Measurements from ENCODE around the gene ADIRF.

The ADIRF gene

GRCh38 chr10:86959737-86960002, 8.6 kb upstream of the ADIRF start:
- peak overlapping the region; percentile 68 for H3K27ac ChIP-seq
- DNase-seq (ENCODE audit: low read depth, low spot score) = no peak

GRCh38 chr10:86960003-86960862, 8.0 kb upstream of the ADIRF start:
- no peak for DNase-seq (ENCODE audit: low read depth, low spot score)
- peak overlapping the region; percentile 68 for H3K27ac ChIP-seq

- peak overlapping the region; percentile 68 for H3K27ac ChIP-seq
- DNase-seq (ENCODE audit: low read depth, low spot score) = no peak
These were observed 7.3 kb upstream of the ADIRF start for GRCh38 chr10:86960863-86961434.

- DNase-seq (ENCODE audit: low read depth, low spot score) = no peak
- peak overlapping the region; percentile 68 for H3K27ac ChIP-seq
These were observed 6.7 kb upstream of the ADIRF start for GRCh38 chr10:86961481-86962091.

GRCh38 chr10:86962136-86962980, 5.9 kb upstream of the ADIRF start:
- peak overlapping the region; percentile 68 for H3K27ac ChIP-seq
- no peak for DNase-seq (ENCODE audit: low read depth, low spot score)

DNA sequence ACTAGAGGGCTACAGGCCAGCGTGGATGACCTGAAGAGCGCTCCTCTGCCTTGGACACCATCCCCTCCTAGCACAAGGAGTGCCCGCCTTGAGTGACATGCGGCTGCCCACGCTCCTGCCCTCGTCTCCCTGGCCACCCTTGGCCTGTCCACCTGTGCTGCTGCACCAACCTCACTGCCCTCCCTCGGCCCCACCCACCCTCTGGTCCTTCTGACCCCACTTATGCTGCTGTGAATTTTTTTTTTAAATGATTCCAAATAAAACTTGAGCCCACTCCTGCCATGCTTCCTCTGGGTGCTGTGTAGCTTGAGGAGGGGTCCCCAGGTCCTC, 5.3 kb upstream of the ADIRF start:
- no peak overlapping the region for H3K27ac ChIP-seq
- no peak for DNase-seq (ENCODE audit: low read depth, low spot score)

- no peak overlapping the region for H3K27ac ChIP-seq
- no peak for DNase-seq (ENCODE audit: low read depth, low spot score)
These were observed 4.9 kb upstream of the ADIRF start for GRCh38 chr10:86963341-86963919.

DNA sequence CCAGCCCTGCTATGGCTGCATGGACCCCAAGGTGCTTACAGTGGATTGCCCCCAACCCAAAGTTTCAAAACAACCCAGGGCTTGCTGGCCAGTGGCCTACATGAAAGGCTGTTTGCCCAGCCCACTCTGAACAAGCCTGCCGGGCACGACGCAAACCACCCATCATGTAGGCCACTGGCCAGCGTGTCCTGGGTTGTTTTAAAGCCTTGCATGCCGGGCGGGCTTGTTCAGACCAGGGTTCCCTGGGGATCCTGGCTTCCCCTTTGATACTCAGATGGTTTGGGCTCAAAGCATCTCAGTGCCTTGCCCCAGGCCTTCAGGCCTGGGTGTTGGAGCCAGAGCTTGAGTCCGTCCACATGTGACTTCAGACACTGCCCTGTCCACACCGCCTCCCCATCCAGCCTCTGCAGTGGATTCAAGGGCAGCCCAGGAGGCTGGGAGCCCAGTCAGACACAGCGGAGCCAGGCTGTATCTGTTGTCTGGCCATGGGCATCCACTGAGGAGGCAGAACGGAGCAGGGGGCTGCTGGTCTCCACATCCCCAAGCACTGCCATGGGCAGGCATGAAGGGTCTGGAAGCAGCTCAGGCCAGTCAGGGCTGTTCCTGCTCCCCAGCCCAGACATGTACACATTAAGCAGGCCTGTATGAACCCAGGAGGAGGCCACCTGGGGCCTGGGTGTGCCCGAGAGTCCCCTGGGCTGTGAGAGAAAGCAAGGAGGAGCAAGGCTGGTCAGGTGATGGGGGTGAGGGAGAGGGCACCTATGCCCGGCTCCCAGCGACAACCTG, 4.0 kb upstream of the ADIRF start:
- no peak for DNase-seq (ENCODE audit: low read depth, low spot score)

DNA sequence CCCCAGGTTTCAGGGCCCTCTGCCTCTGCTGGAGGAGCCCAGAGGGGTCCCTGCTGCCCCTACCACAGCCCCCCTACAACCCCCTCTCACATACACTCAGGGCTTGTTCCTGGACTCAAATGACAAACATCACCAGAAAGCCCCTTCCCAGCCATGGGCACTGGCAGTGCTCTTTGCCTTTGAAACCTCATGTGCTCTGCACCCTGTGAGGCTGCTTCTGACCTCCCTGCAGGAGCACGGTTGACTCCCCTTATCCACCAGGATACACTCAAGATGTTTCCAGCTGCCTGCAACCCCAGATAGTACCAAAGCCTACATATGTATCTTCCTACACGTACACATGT, 3.5 kb upstream of the ADIRF start:
- no peak overlapping the region for H3K27ac ChIP-seq
- no peak for DNase-seq (ENCODE audit: low read depth, low spot score)

More for the DNA sequence above, 4.0 kb upstream of the ADIRF start:
- H3K27ac ChIP-seq = no peak overlapping the region

DNA sequence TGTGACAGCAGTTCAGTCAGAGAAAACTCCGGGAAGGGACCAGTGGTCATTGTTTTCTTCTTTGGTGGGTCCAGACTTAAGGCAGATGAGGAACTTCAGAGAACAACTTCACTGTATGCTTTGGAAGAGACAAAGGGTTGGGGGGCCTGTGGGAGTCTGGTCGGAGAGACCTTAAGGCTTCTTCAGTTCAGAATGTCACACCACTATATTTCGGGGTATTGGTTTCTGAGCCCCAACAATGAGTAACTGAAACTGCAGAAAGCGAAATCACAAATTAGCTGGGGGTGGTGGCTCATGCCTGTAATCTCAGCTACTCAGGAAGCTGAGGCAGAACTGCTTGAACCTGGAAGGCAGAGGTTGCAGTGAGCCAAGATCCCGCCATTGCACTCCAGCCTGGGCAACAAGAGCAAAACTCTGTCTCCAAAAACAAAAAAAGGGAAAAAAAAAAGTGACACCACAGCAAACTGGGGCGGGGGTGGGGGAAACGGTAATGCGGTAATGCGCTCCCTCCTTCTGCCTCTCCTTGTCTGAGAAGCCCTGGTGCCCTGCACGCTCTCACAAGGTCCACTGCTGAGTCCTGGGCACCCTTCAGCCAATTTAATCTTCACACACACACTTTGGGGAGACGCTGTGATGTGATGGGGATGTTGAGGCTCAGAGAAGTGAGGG, 2.2 kb upstream of the ADIRF start:
- no peak for DNase-seq (ENCODE audit: low read depth, low spot score)
- no peak overlapping the region for H3K27ac ChIP-seq

- no peak for DNase-seq (ENCODE audit: low read depth, low spot score)
- peak overlapping the region; percentile 97 for H3K27ac ChIP-seq
These were observed 771 bp upstream of the ADIRF start for GRCh38 chr10:86967481-86967941.

DNA sequence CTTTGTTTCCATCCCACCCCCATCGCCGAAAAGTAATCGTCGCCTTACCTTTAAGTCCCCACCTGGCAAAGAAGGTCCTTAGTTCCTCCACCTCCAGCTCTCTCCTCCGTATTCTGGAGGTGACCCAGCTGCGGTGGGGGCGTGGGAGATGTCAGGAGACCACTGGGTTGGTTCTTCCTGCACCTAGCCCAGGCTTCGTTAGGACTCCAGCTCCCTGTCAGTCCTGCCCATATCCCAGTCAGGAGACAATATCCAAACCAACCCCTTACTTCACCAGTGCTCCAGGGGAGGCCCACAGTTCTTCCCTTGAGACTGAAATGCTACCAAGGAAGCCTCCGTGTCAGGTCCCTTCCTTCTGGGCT, 693 bp downstream of the ADIRF start:
- peak overlapping the region; percentile 97 for H3K27ac ChIP-seq
- DNase-seq (ENCODE audit: low read depth, low spot score) = no peak

- peak overlapping the region; percentile 97 for H3K27ac ChIP-seq
- no peak for DNase-seq (ENCODE audit: low read depth, low spot score)
These were observed 1.2 kb downstream of the ADIRF start for GRCh38 chr10:86969421-86970041.

DNA sequence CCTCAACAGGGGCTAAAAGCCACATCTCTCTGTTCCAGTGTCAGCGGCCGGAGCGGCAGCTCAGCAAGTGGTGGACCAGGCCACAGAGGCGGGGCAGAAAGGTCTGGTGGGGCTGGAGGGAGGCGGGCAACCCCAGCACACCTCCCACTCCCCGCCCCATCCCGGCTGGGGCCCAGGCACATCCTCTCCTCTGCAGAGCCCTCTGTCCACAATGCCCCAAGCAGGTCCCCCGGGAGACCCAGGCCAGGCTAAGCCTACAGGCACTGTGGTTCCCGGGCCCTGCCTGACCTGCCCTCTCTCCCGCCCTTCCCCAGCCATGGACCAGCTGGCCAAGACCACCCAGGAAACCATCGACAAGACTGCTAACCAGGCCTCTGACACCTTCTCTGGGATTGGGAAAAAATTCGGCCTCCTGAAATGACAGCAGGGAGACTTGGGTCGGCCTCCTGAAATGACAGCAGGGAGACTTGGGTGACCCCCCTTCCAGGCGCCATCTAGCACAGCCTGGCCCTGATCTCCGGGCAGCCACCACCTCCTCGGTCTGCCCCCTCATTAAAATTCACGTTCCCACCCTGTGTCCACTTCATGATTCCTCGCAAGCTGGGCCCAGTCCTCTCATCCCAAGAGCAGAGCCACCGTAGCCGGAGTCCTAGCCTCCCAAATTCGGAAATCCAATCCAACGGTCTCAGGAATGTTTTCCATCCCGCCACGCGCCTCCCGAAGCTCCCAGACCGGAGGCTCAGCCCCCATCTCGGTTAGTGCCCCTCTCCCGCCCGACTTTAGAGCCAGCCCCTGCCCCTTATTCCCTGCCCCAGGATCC, 2.1 kb downstream of the ADIRF start:
- no peak for DNase-seq (ENCODE audit: low read depth, low spot score)
- peak overlapping the region; percentile 97 for H3K27ac ChIP-seq

- peak overlapping the region; percentile 97 for H3K27ac ChIP-seq
- DNase-seq (ENCODE audit: low read depth, low spot score) = no peak
These were observed 2.6 kb downstream of the ADIRF start for GRCh38 chr10:86970982-86971231.

DNA sequence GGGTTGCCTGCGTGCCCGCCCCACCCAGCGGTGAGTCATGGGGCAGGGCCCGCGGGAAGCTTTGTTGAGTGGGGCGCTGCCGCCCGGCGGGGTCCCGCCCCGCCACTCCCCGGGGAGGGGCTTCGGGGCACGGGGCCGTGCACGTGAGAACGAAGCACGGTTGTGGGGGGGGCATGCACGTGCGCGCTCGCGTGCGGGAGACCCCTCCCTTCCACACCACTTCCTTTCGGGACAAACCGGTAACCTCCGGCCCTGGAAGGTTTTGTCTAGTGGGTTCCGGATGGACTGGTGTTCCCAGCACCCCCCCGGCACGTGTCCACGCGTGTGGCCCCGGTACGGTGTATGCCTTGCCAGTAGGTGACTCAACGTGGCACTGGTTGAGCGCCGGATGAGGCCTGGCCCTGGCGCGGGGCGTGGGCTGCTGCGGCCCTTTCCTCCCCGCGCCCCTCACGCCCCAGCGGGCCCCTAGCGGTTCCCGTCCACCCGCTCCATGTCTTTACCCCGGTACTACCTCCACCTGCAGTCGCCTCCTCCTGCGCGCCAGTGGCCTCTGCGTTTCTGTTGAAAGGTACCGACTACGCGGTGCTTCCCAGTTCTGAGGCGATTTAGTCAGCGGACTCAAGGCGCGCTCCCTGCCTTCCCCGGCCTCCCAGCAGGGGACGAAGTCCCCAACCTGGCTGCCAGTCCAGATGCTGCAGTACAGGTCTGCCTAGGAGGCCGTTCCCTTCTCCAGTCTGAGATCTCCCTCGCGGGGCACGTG, 3.1 kb downstream of the ADIRF start:
- peak overlapping the region; percentile 97 for H3K27ac ChIP-seq
- DNase-seq (ENCODE audit: low read depth, low spot score) = no peak

GRCh38 chr10:86972613-86973380, 4.5 kb downstream of the ADIRF start:
- peak overlapping the region; percentile 97 for H3K27ac ChIP-seq
- DNase-seq (ENCODE audit: low read depth, low spot score) = no peak

Measured in epithelial cell of prostate (primary cell).